Activated T-cell treated with anti-CD3 and anti-CD28 coated beads, Interleukin-2, amount 50 U/mL, for 48 hours (primary cell): Measurements from ENCODE around the gene DLX5.

ENCODE experiments used
- DNase-seq, 2 experiments: peaks; one replicate each; pipeline ENCODE4 v3.0.0-alpha.2; 2020

The DLX5 gene

DNA sequence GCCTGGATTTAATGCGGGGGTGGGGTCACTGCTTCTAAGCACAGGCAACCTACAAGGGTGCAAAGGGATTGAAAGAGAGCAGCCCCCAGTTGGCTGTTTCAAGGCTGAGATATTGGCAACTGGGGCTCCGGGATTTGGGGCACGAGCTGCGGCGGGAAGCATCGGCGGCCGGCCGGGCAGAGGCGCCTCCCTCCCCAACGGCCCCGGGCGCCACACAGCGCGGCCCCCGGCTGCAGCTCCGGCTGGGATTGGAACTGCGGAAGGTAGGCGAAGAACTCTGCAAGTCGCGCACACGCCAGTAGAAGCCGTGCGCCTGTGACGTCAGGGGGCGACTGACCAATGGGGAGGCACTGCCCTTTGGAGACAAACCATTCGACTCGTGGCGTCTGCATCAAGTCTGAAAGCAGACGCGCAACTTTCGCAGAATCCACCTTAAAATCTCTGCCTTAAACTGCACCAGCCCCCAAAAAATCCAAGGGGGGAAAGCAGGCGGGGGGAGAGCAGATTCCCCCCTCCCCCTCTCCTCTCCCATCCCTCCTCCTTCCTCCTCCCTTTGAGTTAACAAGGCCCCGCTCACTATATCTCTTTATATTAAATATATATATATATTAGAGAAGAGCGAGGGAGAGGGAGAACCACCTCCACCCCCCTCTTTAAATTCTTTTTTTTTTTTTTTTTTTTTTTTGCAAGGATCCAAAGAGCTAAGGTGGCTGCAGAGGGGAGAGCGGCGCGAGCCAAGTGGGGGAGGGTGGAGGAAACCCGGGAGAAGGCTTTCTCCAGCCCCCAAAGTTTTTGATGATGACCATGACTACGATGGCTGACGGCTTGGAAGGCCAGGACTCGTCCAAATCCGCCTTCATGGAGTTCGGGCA lies 19.2 kb downstream of the DLX5 start, which contains the start of gene DLX6:
DLX6 (plus strand) TSS at position 371 of the 872 bp plus-strand sequence; CDS start at position 796, 425 bp downstream.
- DNase-seq: peak in 1 of 2 experiments; percentile 67

- DNase-seq: no peak
Measured at GRCh38 chr7:97004247-97005182, 20.1 kb downstream of the DLX5 start.

- no peak for DNase-seq
Measured at GRCh38 chr7:97003262-97004246, 21.1 kb downstream of the DLX5 start.

- no peak for DNase-seq
Measured at GRCh38 chr7:97002555-97003261, 21.9 kb downstream of the DLX5 start.

- DNase-seq: no peak
Measured at GRCh38 chr7:97001656-97002554, 22.7 kb downstream of the DLX5 start.

- no peak for DNase-seq
Measured at GRCh38 chr7:97001221-97001620, 23.4 kb downstream of the DLX5 start.

DNA sequence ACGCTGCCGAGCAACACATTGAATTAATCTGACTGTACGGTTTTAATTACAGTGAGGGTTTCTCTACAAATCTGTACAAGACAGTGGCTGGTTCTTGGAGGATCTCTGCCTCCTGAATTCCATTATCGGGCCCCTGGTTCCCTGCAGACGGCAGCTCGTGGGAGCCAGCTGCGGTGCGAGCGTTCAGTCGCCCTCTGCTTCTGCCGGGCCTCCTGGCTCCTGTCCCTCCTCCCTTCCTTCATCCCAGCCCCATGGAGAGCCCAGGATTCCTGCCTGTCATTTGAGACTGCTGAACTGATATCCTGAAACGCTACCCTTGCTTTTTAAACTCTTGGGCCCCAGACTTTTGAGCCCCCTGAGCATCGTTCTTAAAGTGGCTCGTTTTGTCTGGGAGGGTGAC lies 25.9 kb downstream of the DLX5 start:
- no peak for DNase-seq

DNA sequence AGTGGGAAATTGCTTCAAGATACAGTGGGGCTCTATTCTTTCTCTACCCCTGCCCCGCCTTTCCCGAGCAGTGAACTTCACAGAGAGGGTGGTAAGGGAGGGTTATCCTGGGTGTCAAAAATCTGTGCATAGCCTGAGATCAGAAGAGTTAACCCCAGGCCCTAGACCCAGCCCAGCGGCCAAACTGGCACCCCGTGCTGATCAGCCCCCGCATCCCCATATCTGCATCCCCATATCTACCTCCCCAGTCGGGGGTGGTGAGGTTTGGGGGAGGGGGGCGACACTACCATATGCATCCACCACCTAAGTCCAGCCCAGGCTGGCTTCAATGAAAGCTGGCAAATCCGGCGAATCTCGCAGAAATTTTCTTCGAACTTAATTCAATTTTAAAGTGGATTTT lies 26.3 kb downstream of the DLX5 start:
- no peak for DNase-seq

- DNase-seq: no peak
Measured at GRCh38 chr7:96997512-96998032, 27.1 kb downstream of the DLX5 start.

- DNase-seq: no peak
Measured at GRCh38 chr7:96996958-96997511, 27.6 kb downstream of the DLX5 start.

GRCh38 chr7:96996111-96996957 lies 28.3 kb downstream of the DLX5 start:
- DNase-seq: no peak

DNA sequence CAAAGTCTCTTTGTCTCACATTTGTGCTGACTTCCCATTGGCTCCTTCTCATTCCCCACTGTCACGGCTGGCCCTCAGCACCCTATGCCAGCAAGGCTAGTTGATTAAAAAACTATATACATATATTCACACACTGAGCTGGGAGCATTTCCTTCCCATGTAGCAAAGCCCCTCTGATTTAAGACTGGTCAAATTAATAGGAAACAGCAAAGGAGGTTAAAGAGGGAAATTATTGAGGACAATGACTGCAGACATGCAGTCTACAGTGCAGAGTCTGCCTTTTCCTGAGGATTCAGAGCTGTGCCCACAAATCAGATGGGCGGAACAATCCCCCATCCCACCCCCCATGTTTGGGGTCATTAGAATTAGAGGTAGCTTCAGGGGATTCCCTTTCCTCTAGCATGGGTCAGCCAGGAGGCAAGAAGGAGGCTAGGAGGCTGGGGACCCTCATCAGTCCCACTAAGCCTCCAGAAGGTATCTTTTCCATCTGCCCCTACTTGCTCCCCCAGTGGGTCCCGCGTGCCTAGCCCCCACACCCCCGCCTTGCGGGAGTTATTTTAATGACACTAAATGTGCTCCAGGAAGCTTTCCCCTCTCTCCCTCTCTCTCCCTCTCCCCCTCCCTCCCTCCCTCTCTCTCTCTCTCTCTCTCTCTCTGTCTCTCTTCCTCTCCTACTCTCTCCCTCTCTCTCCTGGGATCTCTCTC lies 29.1 kb downstream of the DLX5 start:
- no peak for DNase-seq

DNA sequence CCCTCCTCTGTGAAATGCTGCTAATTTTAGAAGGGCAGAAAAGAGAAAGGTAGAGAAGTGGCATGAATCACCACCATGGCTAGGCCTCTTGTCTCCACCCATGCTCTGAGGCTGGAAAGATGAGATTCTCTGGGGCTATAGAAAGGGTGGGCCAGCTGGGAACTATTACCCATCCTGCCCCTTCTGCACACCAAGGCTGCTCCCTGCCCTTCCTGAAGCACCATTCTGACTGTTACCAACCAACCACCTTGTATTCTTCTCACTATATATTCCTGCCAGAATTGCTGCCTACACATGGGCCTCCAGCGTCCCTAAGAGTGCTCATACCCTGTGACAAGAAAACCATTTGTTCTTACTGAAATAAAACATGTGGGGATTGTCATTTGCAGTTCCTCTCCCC lies 30.7 kb downstream of the DLX5 start:
- DNase-seq: no peak

DNA sequence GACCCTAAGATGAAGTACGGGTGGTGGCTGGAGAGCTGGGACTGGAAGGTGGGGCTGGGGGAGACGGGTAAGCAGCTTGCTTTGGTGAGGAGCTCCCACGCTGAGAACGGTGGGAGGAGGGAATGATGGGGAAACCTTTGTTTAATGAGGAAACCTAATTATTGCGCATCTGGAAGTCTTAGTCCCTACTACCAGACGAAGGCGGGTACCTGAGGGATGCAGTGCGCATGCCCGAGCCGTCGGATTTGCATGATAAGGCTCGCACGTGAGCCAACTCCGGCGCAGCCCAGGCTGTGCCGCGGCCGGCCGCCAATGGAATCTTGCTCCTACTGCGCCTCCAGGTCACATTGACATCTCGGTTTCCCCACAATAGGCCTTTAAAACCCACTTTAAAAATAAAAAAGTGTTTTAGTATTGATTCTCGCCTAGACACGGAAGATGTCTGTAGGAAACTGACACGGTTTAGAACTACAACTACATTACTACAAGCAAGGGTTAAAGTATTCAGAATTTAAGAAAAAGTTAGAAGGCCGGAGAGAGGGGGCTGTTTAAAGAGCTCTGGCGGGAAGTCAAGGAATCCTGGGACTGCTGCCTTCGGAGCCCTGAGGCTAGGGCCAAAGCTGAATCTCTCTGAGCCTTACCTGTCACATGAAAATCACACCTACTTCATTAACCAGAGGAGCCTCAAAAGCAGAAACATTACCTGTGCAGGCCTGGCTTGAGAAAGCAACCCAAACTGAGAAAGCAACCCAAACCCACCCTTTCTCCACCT lies 31.4 kb downstream of the DLX5 start:
- DNase-seq: no peak

DNA sequence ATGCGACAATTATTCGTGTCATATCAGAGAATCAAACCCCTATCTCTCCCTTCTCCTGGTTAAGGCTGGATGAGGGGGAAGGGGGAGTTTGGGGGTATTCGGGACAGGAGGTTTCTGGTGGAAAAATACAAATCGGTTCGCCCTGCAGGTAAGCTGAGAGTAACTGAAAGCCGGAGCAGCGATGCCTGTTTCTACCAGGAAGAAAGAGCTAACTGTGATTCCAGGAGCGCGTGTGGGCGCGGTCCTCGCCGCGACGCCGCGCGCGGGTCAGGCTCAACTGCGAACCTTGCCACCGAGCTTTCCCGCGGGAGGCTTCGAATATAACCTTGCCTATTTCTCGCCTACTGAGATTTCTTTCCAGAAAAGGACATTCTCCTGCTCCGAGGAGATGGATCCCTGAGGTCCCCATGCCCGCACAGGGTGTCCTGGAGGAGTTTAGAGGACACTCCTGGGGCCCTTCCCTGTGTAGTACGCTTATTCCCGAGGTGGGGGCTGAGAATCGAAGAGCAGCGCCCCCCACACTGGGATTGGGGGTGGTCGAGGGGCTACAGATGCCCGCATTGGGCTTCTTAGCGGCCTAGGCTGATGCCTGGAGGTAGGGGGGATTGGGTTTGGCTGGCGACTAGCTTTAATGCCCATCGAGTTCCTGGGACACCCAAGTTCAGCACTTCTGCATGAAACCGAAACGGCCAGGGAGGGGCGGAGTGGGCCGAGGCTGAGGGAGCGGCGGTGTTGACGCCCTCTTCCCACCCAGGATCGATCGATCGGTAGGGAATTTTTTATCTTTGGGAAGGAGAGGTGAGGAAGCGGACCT lies 32.2 kb downstream of the DLX5 start:
- no peak for DNase-seq

DNA sequence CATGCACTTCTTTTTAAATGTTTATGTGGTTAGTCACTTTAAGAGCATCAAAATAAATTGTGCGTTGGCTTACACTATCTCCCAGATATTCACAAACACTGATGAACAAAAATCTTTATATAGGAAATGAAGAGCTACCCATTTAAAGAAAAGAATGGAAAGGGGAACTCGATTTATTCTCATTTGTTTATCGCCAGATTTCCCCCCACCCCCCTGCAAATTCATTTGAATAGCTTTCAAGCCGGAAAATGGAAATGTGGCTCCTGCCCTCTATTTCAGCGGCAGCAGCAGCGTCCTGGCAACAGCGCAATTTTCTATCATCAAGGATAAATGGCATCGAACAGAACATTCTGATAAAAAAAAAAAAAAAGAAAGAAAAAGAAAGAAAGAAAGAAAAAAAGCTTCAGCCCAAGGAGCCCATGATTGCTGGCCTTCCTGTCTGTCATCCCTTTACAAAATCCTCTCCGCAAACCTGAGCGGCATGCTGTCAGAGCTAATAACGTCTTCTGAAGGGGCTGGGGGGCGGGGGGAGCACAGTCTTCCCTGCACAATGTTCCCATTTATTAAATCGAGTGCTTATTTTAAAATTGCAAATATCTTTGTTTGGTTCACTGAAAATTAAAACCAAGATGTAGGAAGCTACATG lies 33.0 kb downstream of the DLX5 start:
- no peak for DNase-seq
